Parathyroid adenoma (tissue), 2 donors: ENCODE data around the gene PTPRD.

Experiments
- H2AFZ ChIP-seq: fragments of 300-600 bp; sonication (generic); one replicate; pipeline ENCODE4 v1.7.0; 2017; ENCODE audit warnings: antibody characterized with exemption, mild to moderate bottlenecking
- H3K27ac ChIP-seq: fragments of 300-600 bp; sonication (generic); one replicate; pipeline ENCODE4 v1.7.0; 2017
- H3K27me3 ChIP-seq: fragments of 300-600 bp; sonication (generic); one replicate; pipeline ENCODE4 v1.7.0; 2017; ENCODE audit warnings: low read length; ENCODE audit not compliant: control insufficient read depth, insufficient read depth
- H3K36me3 ChIP-seq: fragments of 300-600 bp; sonication (generic); one replicate; pipeline ENCODE4 v1.7.0; 2017; ENCODE audit warnings: low read length; ENCODE audit not compliant: control insufficient read depth, insufficient read depth
- H3K4me1 ChIP-seq: fragments of 300-600 bp; sonication (generic); one replicate; pipeline ENCODE4 v1.7.0; 2017; ENCODE audit warnings: control low read depth
- H3K4me2 ChIP-seq: fragments of 300-600 bp; sonication (generic); one replicate; pipeline ENCODE4 v1.7.0; 2017; ENCODE audit warnings: low read length
- H3K4me3 ChIP-seq: fragments of 300-600 bp; sonication (generic); one replicate; pipeline ENCODE4 v1.7.0; 2017; ENCODE audit warnings: low read depth, low read length
- H3K79me2 ChIP-seq: fragments of 300-600 bp; sonication (generic); one replicate; pipeline ENCODE4 v1.7.0; 2017; ENCODE audit warnings: control low read depth
- H3K9ac ChIP-seq: fragments of 300-600 bp; sonication (generic); one replicate; pipeline ENCODE4 v1.7.0; 2017; ENCODE audit warnings: mild to moderate bottlenecking
- H3K9me3 ChIP-seq: fragments of 300-600 bp; sonication (generic); one replicate; pipeline ENCODE4 v1.7.0; 2017; ENCODE audit warnings: low read length; ENCODE audit not compliant: control insufficient read depth
- CTCF ChIP-seq: fragments of 300-600 bp; sonication (generic); IDR thresholded peaks from one replicate; pipeline ENCODE4 v1.7.0; 2017; ENCODE audit warnings: antibody characterized with exemption, mild to moderate bottlenecking
- donor health status: primary hyperparathyroidism.

PTPRD gene

GRCh38 chr9:10173561-10173960 lies 439.2 kb downstream of the PTPRD start:
- Histone ChIP-seq H3K9me3 (no peaks in the 10 kb centered on the region), H3K27ac (no peak overlapping the region), H3K9ac (no peak overlapping the region), H3K79me2 (no peaks in the 10 kb centered on the region), H3K36me3 (no peaks in the 10 kb centered on the region), H3K27me3 (no peaks in the 10 kb centered on the region), H2AFZ (no peak overlapping the region), H3K4me2 (no peak overlapping the region), H3K4me3 (no peak overlapping the region), H3K4me1 (no peaks in the 10 kb centered on the region)
- no peak for TF ChIP-seq CTCF

DNA sequence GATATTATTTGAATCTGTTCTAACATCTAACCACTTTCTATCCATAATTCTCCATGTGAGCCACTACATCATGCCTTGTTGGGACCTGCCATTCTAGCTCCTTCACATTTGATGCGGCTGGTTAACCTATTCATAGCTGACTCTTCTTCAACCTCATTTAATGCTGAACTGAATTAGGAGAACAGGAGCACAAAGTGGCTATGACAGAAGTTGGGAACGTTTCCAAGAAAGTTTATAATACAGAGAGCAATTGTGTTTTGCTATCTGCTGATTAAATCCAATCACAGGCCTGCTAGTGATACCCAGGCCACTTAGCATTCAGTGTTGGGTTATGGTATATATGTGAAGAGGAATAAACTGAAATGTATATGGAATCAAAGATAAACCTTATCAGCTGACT lies 440.3 kb downstream of the PTPRD start:
- H3K79me2 ChIP-seq: no peaks in the 10 kb centered on the region
- no peaks in the 10 kb centered on the region for H3K27me3 ChIP-seq
- H2AFZ ChIP-seq: no peak overlapping the region
- no peak overlapping the region for H3K4me3 ChIP-seq
- no peaks in the 10 kb centered on the region for H3K4me1 ChIP-seq
- H3K27ac ChIP-seq: no peak overlapping the region
- H3K36me3 ChIP-seq: no peaks in the 10 kb centered on the region
- no peak for TF ChIP-seq CTCF
- no peaks in the 10 kb centered on the region for H3K9me3 ChIP-seq
- no peak overlapping the region for H3K4me2 ChIP-seq
- H3K9ac ChIP-seq: no peak overlapping the region

GRCh38 chr9:10168241-10168640 lies 444.6 kb downstream of the PTPRD start:
- no peak overlapping the region for H3K9ac ChIP-seq
- no peaks in the 10 kb centered on the region for H3K79me2 ChIP-seq
- no peak overlapping the region for H3K27ac ChIP-seq
- H3K36me3 ChIP-seq: no peaks in the 10 kb centered on the region
- H3K4me3 ChIP-seq: no peak overlapping the region
- no peaks in the 10 kb centered on the region for H3K9me3 ChIP-seq
- H2AFZ ChIP-seq: no peak overlapping the region
- no peaks in the 10 kb centered on the region for H3K4me1 ChIP-seq
- H3K27me3 ChIP-seq: no peaks in the 10 kb centered on the region
- TF ChIP-seq CTCF: no peak
- no peak overlapping the region for H3K4me2 ChIP-seq

GRCh38 chr9:10148796-10149195 lies 464.0 kb downstream of the PTPRD start:
- Histone ChIP-seq H2AFZ (no peak overlapping the region), H3K79me2 (no peaks in the 10 kb centered on the region), H3K27me3 (no peaks in the 10 kb centered on the region), H3K36me3 (no peaks in the 10 kb centered on the region), H3K4me2 (no peak overlapping the region), H3K4me3 (no peak overlapping the region), H3K9ac (no peak overlapping the region), H3K4me1 (no peaks in the 10 kb centered on the region), H3K27ac (no peak overlapping the region), H3K9me3 (no peaks in the 10 kb centered on the region)
- no peak for TF ChIP-seq CTCF

DNA sequence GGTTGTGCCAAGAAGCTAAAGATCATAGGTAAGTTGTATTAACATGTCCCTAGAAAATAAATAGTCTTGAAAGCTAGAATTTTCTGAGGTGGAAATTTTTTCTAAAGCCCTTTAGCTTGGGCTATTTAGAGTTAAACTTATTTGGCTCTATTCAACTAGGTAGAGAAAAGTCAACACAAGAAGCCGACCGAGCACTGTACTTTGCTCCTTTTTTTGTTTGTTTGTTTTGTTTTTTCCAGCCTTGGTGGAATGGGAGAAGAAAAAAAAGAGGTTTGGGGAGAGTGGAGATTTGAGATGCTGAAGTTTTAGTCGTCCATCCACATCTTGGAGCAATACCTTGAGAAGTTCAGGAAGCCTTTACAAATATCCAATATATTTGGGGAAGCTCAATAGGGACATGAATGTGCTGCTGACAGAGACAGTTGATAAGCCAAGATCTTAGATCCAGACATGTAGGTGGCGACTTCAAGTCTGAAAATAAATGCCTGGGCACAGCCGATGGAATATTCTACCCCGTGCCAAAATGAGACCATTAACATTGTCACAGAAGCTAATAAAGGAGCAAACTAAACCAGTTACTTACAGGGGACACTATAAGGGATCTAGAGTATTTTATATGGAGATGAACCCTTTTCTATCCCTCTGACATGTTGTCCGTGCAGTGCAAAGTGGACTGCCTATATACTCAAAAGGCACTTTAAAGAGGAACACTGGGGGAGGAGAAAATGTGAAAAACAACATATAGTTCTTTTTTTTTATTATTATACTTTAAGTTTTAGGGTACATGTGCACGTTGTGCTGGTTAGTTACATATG lies 466.1 kb downstream of the PTPRD start:
- TF ChIP-seq CTCF: no peak
- no peak overlapping the region for H3K4me2 ChIP-seq
- no peak overlapping the region for H2AFZ ChIP-seq
- no peak overlapping the region for H3K4me3 ChIP-seq
- no peaks in the 10 kb centered on the region for H3K9me3 ChIP-seq
- no peaks in the 10 kb centered on the region for H3K27me3 ChIP-seq
- no peak overlapping the region for H3K9ac ChIP-seq
- no peaks in the 10 kb centered on the region for H3K4me1 ChIP-seq
- no peaks in the 10 kb centered on the region for H3K36me3 ChIP-seq
- H3K27ac ChIP-seq: no peak overlapping the region
- H3K79me2 ChIP-seq: no peaks in the 10 kb centered on the region
